ENCODE results near the gene FBXL13. TPM values are rescaled to one million over a fixed set of nuclear protein-coding genes. Genes with fewer than 3 reads are reported as not detected.

FBXL13 gene
- total and polyA plus RNA-seq, 10 of the 15 experiments (the other 5 are each of a cell fraction or from before 2014, with no cell fraction given), result 0.08 to 0.95 (median 0.28) TPM; not detected in 2

DNA sequence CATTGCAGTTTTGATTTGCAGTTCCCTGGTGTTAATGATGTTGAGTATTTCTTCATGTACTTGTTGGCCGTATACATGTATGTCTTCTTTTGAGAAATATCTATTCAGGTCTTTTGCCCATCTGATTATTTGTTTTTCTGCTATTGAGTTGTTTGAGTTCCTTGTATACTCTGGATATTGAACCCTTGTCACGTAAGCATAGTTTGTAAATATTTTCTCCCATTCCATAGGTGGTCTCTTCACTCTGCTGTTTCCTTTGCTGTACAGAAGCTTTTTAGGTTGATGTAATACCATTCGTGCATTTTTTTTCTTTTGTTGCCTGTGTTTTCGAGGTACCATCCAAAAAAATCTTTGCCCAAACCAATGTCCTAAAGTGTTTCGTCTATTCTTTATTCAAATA lies 205.4 kb downstream of the FBXL13 start:
- H3K9ac ChIP-seq (ENCODE audit: control insufficient read depth, insufficient read depth, low read length), result no peak overlapping the region
- WGBS (ENCODE audit: insufficient coverage, insufficient replicate concordance, low lambda C conversion rate, missing lambda C conversion rate), result 91% methylated on average over 5 of the region's 5 CpGs
- no peak overlapping the region for H3K4me3 ChIP-seq
- CTCF ChIA-PET, result no interaction called here
- SMC1A ChIA-PET (ENCODE audit: uncharacterized antibody, unreplicated experiment), result no interaction called here
- no peaks in the 10 kb centered on the region for H3K4me1 ChIP-seq (ENCODE audit: control insufficient read depth, insufficient read depth, low read length)
- H3K79me2 ChIP-seq (ENCODE audit: control insufficient read depth, insufficient read depth, low read length), result no peaks in the 10 kb centered on the region
- no peak overlapping the region for H2AFZ ChIP-seq (ENCODE audit: control insufficient read depth, low read depth, low read length)
- intact Hi-C loops (cut with micrococcal nuclease; ENCODE audit: unreplicated experiment), result no loop called here
- ATAC-seq (no peak), DNase-seq (ENCODE audit: low read depth, low spot score) (no peak), FAIRE-seq (no peak)
- H4K20me1 ChIP-seq (ENCODE audit: control insufficient read depth, insufficient read depth), result no peaks in the 10 kb centered on the region
- RAD21 ChIA-PET (ENCODE audit: unreplicated experiment), result no interaction called here
- no peak overlapping the region for H3K4me2 ChIP-seq (ENCODE audit: control insufficient read depth, insufficient read depth)
- POLR2A ChIA-PET, result no interaction called here
- no TSS peak for BruUV-seq (replicated peaks)
- H3K27me3 ChIP-seq (replicated peaks in 1 of 2; ENCODE audit: control insufficient read depth in 2 of 2, insufficient read depth in 2 of 2, low read length in 1 of 2), result no peaks in the 10 kb centered on the region; a peak in 1 of 4 replicates
- no peak overlapping the region for H3K27ac ChIP-seq (ENCODE audit: control insufficient read depth, insufficient read depth)
- in situ Hi-C loops (cut with MboI), result no loop called here
- no peaks in the 10 kb centered on the region for H3K36me3 ChIP-seq (ENCODE audit: control insufficient read depth in 2 of 2, insufficient read depth in 2 of 2, low read length in 1 of 2)
- no peaks in the 10 kb centered on the region for H3K9me3 ChIP-seq (replicated peaks; ENCODE audit: control insufficient read depth, insufficient read depth, low read length)
- TF ChIP-seq, protein P1, sequence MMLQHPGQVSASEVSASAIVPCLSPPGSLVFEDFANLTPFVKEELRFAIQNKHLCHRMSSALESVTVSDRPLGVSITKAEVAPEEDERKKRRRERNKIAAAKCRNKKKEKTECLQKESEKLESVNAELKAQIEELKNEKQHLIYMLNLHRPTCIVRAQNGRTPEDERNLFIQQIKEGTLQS (IDR thresholded peaks at IDR 0.05; ENCODE audit: borderline replicate concordance, extremely low read depth, low read depth, low read length), result no peak
- TF ChIP-seq DPF2 (IDR thresholded peaks at IDR 0.05), result no peak
- TF ChIP-seq, protein P2, sequence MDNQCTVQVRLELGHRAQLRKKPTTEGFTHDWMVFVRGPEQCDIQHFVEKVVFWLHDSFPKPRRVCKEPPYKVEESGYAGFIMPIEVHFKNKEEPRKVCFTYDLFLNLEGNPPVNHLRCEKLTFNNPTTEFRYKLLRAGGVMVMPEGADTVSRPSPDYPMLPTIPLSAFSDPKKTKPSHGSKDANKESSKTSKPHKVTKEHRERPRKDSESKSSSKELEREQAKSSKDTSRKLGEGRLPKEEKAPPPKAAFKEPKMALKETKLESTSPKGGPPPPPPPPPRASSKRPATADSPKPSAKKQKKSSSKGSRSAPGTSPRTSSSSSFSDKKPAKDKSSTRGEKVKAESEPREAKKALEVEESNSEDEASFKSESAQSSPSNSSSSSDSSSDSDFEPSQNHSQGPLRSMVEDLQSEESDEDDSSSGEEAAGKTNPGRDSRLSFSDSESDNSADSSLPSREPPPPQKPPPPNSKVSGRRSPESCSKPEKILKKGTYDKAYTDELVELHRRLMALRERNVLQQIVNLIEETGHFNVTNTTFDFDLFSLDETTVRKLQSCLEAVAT (IDR thresholded peaks at IDR 0.05), result no peak
- no peak for TF ChIP-seq SMC3 (IDR thresholded peaks at IDR 0.05; ENCODE audit: borderline replicate concordance, low read length)
- no peak for TF ChIP-seq HCFC1 (IDR thresholded peaks at IDR 0.05; ENCODE audit: low read length)
- no peak for TF ChIP-seq BACH1 (IDR thresholded peaks at IDR 0.05; ENCODE audit: borderline replicate concordance)
- no peak for TF ChIP-seq EP300 (IDR thresholded peaks at IDR 0.05; ENCODE audit: borderline replicate concordance in 1 of 2, control insufficient read depth in 1 of 2, low read depth in 2 of 2, low read length in 2 of 2)
- TF ChIP-seq, protein P3, sequence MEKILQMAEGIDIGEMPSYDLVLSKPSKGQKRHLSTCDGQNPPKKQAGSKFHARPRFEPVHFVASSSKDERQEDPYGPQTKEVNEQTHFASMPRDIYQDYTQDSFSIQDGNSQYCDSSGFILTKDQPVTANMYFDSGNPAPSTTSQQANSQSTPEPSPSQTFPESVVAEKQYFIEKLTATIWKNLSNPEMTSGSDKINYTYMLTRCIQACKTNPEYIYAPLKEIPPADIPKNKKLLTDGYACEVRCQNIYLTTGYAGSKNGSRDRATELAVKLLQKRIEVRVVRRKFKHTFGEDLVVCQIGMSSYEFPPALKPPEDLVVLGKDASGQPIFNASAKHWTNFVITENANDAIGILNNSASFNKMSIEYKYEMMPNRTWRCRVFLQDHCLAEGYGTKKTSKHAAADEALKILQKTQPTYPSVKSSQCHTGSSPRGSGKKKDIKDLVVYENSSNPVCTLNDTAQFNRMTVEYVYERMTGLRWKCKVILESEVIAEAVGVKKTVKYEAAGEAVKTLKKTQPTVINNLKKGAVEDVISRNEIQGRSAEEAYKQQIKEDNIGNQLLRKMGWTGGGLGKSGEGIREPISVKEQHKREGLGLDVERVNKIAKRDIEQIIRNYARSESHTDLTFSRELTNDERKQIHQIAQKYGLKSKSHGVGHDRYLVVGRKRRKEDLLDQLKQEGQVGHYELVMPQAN (conservative IDR thresholded peaks at IDR 0.05), result no peak
- TF ChIP-seq, protein P4, sequence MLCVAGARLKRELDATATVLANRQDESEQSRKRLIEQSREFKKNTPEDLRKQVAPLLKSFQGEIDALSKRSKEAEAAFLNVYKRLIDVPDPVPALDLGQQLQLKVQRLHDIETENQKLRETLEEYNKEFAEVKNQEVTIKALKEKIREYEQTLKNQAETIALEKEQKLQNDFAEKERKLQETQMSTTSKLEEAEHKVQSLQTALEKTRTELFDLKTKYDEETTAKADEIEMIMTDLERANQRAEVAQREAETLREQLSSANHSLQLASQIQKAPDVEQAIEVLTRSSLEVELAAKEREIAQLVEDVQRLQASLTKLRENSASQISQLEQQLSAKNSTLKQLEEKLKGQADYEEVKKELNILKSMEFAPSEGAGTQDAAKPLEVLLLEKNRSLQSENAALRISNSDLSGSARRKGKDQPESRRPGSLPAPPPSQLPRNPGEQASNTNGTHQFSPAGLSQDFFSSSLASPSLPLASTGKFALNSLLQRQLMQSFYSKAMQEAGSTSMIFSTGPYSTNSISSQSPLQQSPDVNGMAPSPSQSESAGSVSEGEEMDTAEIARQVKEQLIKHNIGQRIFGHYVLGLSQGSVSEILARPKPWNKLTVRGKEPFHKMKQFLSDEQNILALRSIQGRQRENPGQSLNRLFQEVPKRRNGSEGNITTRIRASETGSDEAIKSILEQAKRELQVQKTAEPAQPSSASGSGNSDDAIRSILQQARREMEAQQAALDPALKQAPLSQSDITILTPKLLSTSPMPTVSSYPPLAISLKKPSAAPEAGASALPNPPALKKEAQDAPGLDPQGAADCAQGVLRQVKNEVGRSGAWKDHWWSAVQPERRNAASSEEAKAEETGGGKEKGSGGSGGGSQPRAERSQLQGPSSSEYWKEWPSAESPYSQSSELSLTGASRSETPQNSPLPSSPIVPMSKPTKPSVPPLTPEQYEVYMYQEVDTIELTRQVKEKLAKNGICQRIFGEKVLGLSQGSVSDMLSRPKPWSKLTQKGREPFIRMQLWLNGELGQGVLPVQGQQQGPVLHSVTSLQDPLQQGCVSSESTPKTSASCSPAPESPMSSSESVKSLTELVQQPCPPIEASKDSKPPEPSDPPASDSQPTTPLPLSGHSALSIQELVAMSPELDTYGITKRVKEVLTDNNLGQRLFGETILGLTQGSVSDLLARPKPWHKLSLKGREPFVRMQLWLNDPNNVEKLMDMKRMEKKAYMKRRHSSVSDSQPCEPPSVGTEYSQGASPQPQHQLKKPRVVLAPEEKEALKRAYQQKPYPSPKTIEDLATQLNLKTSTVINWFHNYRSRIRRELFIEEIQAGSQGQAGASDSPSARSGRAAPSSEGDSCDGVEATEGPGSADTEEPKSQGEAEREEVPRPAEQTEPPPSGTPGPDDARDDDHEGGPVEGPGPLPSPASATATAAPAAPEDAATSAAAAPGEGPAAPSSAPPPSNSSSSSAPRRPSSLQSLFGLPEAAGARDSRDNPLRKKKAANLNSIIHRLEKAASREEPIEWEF (IDR thresholded peaks at IDR 0.05; ENCODE audit: insufficient replicate concordance, low read depth, low read length), result no peak
- no peak for TF ChIP-seq ESRRA (IDR thresholded peaks at IDR 0.05; ENCODE audit: low read length)
- TF ChIP-seq FOXM1 (IDR thresholded peaks at IDR 0.05; ENCODE audit: low read depth, low read length), result no peak
- no peak for TF ChIP-seq TCF7 (IDR thresholded peaks at IDR 0.05; ENCODE audit: borderline replicate concordance)
- TF ChIP-seq ASH2L (IDR thresholded peaks at IDR 0.05; ENCODE audit: borderline replicate concordance, low read depth), result no peak
- TF ChIP-seq, protein P5, sequence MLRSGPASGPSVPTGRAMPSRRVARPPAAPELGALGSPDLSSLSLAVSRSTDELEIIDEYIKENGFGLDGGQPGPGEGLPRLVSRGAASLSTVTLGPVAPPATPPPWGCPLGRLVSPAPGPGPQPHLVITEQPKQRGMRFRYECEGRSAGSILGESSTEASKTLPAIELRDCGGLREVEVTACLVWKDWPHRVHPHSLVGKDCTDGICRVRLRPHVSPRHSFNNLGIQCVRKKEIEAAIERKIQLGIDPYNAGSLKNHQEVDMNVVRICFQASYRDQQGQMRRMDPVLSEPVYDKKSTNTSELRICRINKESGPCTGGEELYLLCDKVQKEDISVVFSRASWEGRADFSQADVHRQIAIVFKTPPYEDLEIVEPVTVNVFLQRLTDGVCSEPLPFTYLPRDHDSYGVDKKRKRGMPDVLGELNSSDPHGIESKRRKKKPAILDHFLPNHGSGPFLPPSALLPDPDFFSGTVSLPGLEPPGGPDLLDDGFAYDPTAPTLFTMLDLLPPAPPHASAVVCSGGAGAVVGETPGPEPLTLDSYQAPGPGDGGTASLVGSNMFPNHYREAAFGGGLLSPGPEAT (IDR thresholded peaks at IDR 0.05; ENCODE audit: low read depth), result no peak

Measured in GM12878 (cell line).